ENCODE data around the gene ANKRD35.
"Not testable (repeated sequence)": the region's sequence is repeated elsewhere in the genome, so short reads cannot be mapped to it uniquely, and the experiment has no call there.

ANKRD35 gene

DNA sequence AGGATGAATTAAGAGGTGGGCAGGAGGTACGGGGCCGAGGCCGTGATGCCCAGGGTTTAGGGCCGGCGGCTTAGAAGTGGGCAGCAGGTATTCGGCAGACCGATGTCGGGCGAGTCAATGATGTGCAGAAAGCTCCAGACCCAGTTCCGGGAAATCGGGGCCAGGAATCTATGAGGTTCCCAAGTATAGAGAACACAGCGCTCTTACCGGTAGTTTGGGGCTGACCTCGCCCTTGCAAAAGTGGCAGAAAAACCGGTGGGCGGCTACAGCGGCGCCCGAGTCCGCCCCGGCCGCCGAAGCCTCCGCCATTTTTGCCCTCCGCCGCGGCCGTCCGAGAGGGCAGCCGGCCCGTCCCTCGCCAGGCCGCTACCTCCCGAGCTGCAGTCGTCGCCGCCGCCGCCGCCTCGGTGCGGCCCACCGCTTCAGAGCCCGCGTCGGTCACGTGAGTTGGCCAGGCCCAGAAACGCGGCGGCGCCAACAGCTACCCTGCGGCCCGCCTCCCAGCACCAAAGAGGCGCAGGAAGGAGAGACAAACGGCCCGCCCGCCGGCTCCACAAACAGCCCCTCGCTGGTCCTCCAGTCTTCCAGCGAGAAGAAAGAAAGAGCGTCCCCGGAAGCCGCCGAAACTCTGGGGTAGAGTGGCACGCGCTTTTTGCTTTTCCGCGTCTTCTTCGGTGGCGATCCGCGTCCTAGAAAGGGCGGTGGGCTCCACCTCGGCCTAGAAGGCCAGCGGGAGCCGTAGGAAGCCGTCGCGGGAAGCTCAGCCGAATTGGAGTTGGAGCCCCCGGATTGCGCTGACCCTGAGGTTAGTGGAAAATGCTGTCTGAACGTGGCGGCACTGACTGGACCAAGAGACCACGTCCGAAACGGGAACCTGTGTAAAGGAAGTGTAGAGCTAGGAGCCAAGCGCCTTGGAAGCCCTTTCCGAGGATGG lies 61.8 kb downstream of the ANKRD35 start, which contains the start of the genes POLR3C and RNF115:
Gene POLR3C, plus strand, starts transcription at position 636 of the 934 bp plus-strand sequence. CDS start 1,577 bp downstream, outside the sequence.
Gene RNF115, minus strand, starts transcription at position 531 of the 934 bp plus-strand sequence. Its CDS starts 222 bp downstream, at position 309.
- peaks cover 26% of the 10 kb centered on the region for H3K36me3 ChIP-seq (ENCODE audit: low read length)
- H3K9me2 ChIP-seq (replicated peaks; ENCODE audit: insufficient read depth, low read length): no peaks in the 10 kb centered on the region
- TF ChIP-seq, protein P1, sequence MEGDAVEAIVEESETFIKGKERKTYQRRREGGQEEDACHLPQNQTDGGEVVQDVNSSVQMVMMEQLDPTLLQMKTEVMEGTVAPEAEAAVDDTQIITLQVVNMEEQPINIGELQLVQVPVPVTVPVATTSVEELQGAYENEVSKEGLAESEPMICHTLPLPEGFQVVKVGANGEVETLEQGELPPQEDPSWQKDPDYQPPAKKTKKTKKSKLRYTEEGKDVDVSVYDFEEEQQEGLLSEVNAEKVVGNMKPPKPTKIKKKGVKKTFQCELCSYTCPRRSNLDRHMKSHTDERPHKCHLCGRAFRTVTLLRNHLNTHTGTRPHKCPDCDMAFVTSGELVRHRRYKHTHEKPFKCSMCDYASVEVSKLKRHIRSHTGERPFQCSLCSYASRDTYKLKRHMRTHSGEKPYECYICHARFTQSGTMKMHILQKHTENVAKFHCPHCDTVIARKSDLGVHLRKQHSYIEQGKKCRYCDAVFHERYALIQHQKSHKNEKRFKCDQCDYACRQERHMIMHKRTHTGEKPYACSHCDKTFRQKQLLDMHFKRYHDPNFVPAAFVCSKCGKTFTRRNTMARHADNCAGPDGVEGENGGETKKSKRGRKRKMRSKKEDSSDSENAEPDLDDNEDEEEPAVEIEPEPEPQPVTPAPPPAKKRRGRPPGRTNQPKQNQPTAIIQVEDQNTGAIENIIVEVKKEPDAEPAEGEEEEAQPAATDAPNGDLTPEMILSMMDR (IDR thresholded peaks at IDR 0.05; ENCODE audit: insufficient read depth, low read length, poor library complexity, severe bottlenecking): no peak
- no peak for TF ChIP-seq EZH2phosphoT487 (conservative IDR thresholded peaks at IDR 0.05; ENCODE audit: low read length)
- peaks cover 28% of the 10 kb centered on the region for H3K79me2 ChIP-seq (ENCODE audit: insufficient read depth, low read length)
- no peaks in the 10 kb centered on the region for H4K20me1 ChIP-seq (ENCODE audit: low read depth, low read length)
- peak within 1 kb of the TSS; percentile 97 for H3K4me2 ChIP-seq (ENCODE audit: low read depth, low read length, poor library complexity, severe bottlenecking)
- H3K27me3 ChIP-seq (ENCODE audit: low read length): no peaks in the 10 kb centered on the region
- H3K4me3 ChIP-seq (ENCODE audit: insufficient read depth, low read length, poor library complexity, severe bottlenecking): peak within 1 kb of the TSS; percentile 81
- H2AFZ ChIP-seq (ENCODE audit: low read depth, low read length, severe bottlenecking): peak within 1 kb of the TSS; percentile 91
- H3K9me3 ChIP-seq (ENCODE audit: insufficient read depth, low read length): no peaks in the 10 kb centered on the region
- peak within 1 kb of the TSS; percentile 55 for H3K27ac ChIP-seq (ENCODE audit: low read depth, low read length)
- no peaks in the 10 kb centered on the region for H3F3A ChIP-seq (ENCODE audit: insufficient read depth)
- H3K9ac ChIP-seq (ENCODE audit: low read length): peak within 1 kb of the TSS; percentile 84

DNA sequence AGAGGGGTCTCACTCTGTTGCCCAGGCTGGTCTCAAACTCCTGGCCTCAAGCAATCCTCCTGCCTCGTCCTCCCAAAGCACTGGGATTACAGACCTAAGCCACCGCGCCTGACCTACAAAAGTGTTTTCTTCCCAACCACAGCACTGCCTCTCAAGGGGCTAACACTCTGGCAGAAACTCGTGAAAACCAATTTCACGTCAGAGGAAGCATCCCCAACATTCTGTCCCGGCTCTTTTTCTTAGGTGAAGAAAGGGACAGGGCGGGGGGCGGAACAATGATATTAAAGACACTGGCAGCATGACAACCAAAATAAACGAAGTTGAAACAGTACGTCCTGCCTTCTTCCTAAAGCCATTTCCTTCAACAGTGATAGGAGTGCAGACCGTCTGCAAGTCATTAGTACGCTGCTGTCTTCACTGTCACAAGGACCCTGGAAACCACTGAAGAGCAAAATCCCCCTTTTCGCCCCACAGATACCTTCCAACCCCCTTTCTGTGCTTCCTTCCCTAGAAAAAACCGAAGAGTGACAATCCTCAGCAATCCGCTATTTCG lies 62.8 kb downstream of the ANKRD35 start:
- not testable (repeated sequence) for H3K4me3 ChIP-seq (ENCODE audit: insufficient read depth, low read length, poor library complexity, severe bottlenecking)

DNA sequence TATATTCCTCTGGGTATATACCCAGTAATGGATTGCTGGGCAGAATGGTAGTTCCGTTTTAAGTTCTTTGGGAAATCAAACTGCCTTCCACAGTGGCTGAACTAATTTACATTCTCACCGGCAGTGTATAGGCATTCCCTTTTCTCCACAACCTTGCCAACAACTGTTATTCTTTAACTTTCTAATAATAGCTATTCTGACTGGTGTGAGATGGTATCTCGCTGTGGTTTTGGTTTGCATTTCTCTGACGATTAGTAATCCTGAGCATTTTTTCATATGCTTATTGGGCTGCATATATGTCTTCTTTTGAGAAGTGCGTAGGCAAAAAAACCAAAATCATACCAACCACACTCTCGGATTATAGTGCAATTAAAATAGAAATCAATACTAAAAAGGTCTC lies 67.6 kb downstream of the ANKRD35 start:
- H3K36me3 ChIP-seq (ENCODE audit: low read length); H2AFZ ChIP-seq (ENCODE audit: low read depth, low read length, severe bottlenecking); H3K27ac ChIP-seq (ENCODE audit: low read depth, low read length); H3K9me3 ChIP-seq (ENCODE audit: insufficient read depth, low read length); H3K9me2 ChIP-seq (replicated peaks; ENCODE audit: insufficient read depth, low read length); H4K20me1 ChIP-seq (ENCODE audit: low read depth, low read length); H3K4me3 ChIP-seq (ENCODE audit: insufficient read depth, low read length, poor library complexity, severe bottlenecking); H3K79me2 ChIP-seq (ENCODE audit: insufficient read depth, low read length); H3K27me3 ChIP-seq (ENCODE audit: low read length); H3K9ac ChIP-seq (ENCODE audit: low read length); H3F3A ChIP-seq (ENCODE audit: insufficient read depth); H3K4me2 ChIP-seq (ENCODE audit: low read depth, low read length, poor library complexity, severe bottlenecking): not testable (repeated sequence)

More for the DNA sequence above, 62.8 kb downstream of the ANKRD35 start:
- not testable (repeated sequence) for H3K9me3 ChIP-seq (ENCODE audit: insufficient read depth, low read length); H3K27me3 ChIP-seq (ENCODE audit: low read length); H2AFZ ChIP-seq (ENCODE audit: low read depth, low read length, severe bottlenecking); H4K20me1 ChIP-seq (ENCODE audit: low read depth, low read length); H3K27ac ChIP-seq (ENCODE audit: low read depth, low read length); H3F3A ChIP-seq (ENCODE audit: insufficient read depth); H3K9me2 ChIP-seq (replicated peaks; ENCODE audit: insufficient read depth, low read length); H3K4me2 ChIP-seq (ENCODE audit: low read depth, low read length, poor library complexity, severe bottlenecking); H3K9ac ChIP-seq (ENCODE audit: low read length)
- Histone ChIP-seq H3K36me3 (ENCODE audit: low read length) (peaks cover 18% of the 10 kb centered on the region), H3K79me2 (ENCODE audit: insufficient read depth, low read length) (peaks cover 28% of the 10 kb centered on the region)
